Measurements from ENCODE around the gene CDKL4.

GRCh38 chr2:39266916-39267434 is 23.2 kb upstream of the CDKL4 start:
- TF ChIP-seq CTCF (IDR thresholded peaks at IDR 0.05): no peak
- TF ChIP-seq POLR2A (IDR thresholded peaks at IDR 0.05): no peak
